GM08714 (cell line): ENCODE results near the gene STT3B.

Experiments
- H3K4me3 ChIP-seq: fragments of 200-500 bp; sonication (Bioruptor generic); 2 replicates; pipeline ENCODE4 v1.5.1; 2014; ENCODE audit warnings: mild to moderate bottlenecking, low read length, inconsistent platforms
- ZNF274 ChIP-seq: IDR thresholded peaks from 2 replicates; pipeline ENCODE4 v1.6.1; 2012; ENCODE audit warnings: mild to moderate bottlenecking, low read depth, low read length

STT3B gene

GRCh38 chr3:31555204-31555603 is 22.5 kb downstream of the STT3B start:
- no peak for TF ChIP-seq ZNF274
- no peak overlapping the region for H3K4me3 ChIP-seq

GRCh38 chr3:31559872-31560534 is 27.3 kb downstream of the STT3B start:
- H3K4me3 ChIP-seq, result no peak overlapping the region
- no peak for TF ChIP-seq ZNF274

- TF ChIP-seq ZNF274, result no peak
- H3K4me3 ChIP-seq, result no peak overlapping the region
Observed at GRCh38 chr3:31561891-31562290, 29.2 kb downstream of the STT3B start.

- no peak overlapping the region for H3K4me3 ChIP-seq
- TF ChIP-seq ZNF274, result no peak
Observed at GRCh38 chr3:31562525-31562924, 29.8 kb downstream of the STT3B start.

GRCh38 chr3:31565288-31565687 is 32.6 kb downstream of the STT3B start:
- H3K4me3 ChIP-seq, result no peak overlapping the region
- TF ChIP-seq ZNF274, result no peak

- no peak overlapping the region for H3K4me3 ChIP-seq
- TF ChIP-seq ZNF274, result no peak
Observed at GRCh38 chr3:31567036-31567435, 34.3 kb downstream of the STT3B start.

GRCh38 chr3:31568649-31569048 is 35.9 kb downstream of the STT3B start:
- TF ChIP-seq ZNF274, result no peak

GRCh38 chr3:31571325-31571724 is 38.6 kb downstream of the STT3B start:
- TF ChIP-seq ZNF274, result no peak
- no peak overlapping the region for H3K4me3 ChIP-seq

More at GRCh38 chr3:31568649-31569048, 35.9 kb downstream of the STT3B start:
- no peak overlapping the region for H3K4me3 ChIP-seq

- TF ChIP-seq ZNF274, result no peak
- no peak overlapping the region for H3K4me3 ChIP-seq
Observed at GRCh38 chr3:31572236-31573004, 39.7 kb downstream of the STT3B start.

GRCh38 chr3:31573036-31573779 is 40.5 kb downstream of the STT3B start:
- no peak overlapping the region for H3K4me3 ChIP-seq
- no peak for TF ChIP-seq ZNF274

GRCh38 chr3:31575448-31575847 is 42.7 kb downstream of the STT3B start:
- TF ChIP-seq ZNF274, result no peak
- no peak overlapping the region for H3K4me3 ChIP-seq

GRCh38 chr3:31576521-31576920 is 43.8 kb downstream of the STT3B start:
- no peak for TF ChIP-seq ZNF274
- H3K4me3 ChIP-seq, result no peak overlapping the region

GRCh38 chr3:31577232-31577631 is 44.5 kb downstream of the STT3B start:
- H3K4me3 ChIP-seq, result no peak overlapping the region
- TF ChIP-seq ZNF274, result no peak

- H3K4me3 ChIP-seq, result no peak overlapping the region
- TF ChIP-seq ZNF274, result no peak
Observed at GRCh38 chr3:31579828-31580227, 47.1 kb downstream of the STT3B start.

GRCh38 chr3:31580645-31581044 is 47.9 kb downstream of the STT3B start:
- no peak overlapping the region for H3K4me3 ChIP-seq
- no peak for TF ChIP-seq ZNF274
